DOHH2 (cell line): ENCODE results near the gene SART3.

Source experiments
- H3F3A ChIP-seq: fragments of 200-600 bp; sonication (generic), shearing (Covaris generic); 2 replicates; pipeline ENCODE4 v1.6.0; 2016; ENCODE audit warnings: antibody characterized with exemption, mild to moderate bottlenecking; ENCODE audit not compliant: control insufficient read depth, insufficient read depth
- H3K27ac ChIP-seq: fragments of 200-600 bp; sonication (generic); 2 replicates; pipeline ENCODE4 v1.5.1; 2014; ENCODE audit warnings: low read depth, mild to moderate bottlenecking, low read length, moderate library complexity
- H3K27me3 ChIP-seq: fragments of 200-600 bp; sonication (generic); 2 replicates; pipeline ENCODE4 v1.6.1; 2014; ENCODE audit warnings: mild to moderate bottlenecking, low read length, mixed read lengths; ENCODE audit not compliant: control insufficient read depth
- H3K36me3 ChIP-seq: fragments of 200-600 bp; sonication (generic); 2 replicates; pipeline ENCODE4 v1.6.1; 2014; ENCODE audit warnings: mild to moderate bottlenecking, low read length, moderate library complexity, mixed read lengths; ENCODE audit not compliant: control insufficient read depth
- H3K4me1 ChIP-seq: fragments of 200-600 bp; sonication (generic); 2 replicates; pipeline ENCODE4 v1.6.1; 2014; ENCODE audit warnings: mild to moderate bottlenecking, low read length, mixed read lengths; ENCODE audit not compliant: control insufficient read depth
- H3K4me2 ChIP-seq: fragments of 200-600 bp; sonication (generic); 2 replicates; pipeline ENCODE4 v1.6.0; 2014; ENCODE audit warnings: mild to moderate bottlenecking, low read length, moderate library complexity
- H3K4me3 ChIP-seq: fragments of 200-600 bp; sonication (generic); 2 replicates; pipeline ENCODE4 v1.5.1; 2014; ENCODE audit warnings: mild to moderate bottlenecking, low read length, mixed read lengths
- H3K79me2 ChIP-seq: fragments of 200-600 bp; sonication (generic); 2 replicates; pipeline ENCODE4 v1.6.1; 2014; ENCODE audit warnings: mild to moderate bottlenecking, low read length, mixed read lengths; ENCODE audit not compliant: control insufficient read depth
- H3K9me2 ChIP-seq: fragments of 200-600 bp; sonication (generic); replicated peaks from 2 replicates; pipeline ENCODE4 v1.6.1; 2014; ENCODE audit warnings: mild to moderate bottlenecking, low read length, mixed read lengths; ENCODE audit not compliant: control insufficient read depth
- H3K9me3 ChIP-seq: fragments of 200-600 bp; sonication (generic); 2 replicates; pipeline ENCODE4 v1.6.1; 2014; ENCODE audit warnings: antibody characterized with exemption, low read length, mixed read lengths; ENCODE audit not compliant: control insufficient read depth, insufficient read depth
- H4K20me1 ChIP-seq: fragments of 200-600 bp; sonication (generic); 2 replicates; pipeline ENCODE4 v1.6.0; 2014; ENCODE audit warnings: low read depth, mild to moderate bottlenecking, antibody characterized with exemption, low read length, moderate library complexity; ENCODE audit not compliant: control insufficient read depth, insufficient read depth
- CTCF ChIP-seq: fragments of 200-600 bp; sonication (generic); IDR thresholded peaks from one replicate; pipeline ENCODE4 v1.5.1; 2014; ENCODE audit warnings: antibody characterized with exemption, mild to moderate bottlenecking, low read depth, low read length; ENCODE audit not compliant: poor library complexity, severe bottlenecking
- EZH2phosphoT487 ChIP-seq: fragments of 200-600 bp; sonication (generic); IDR thresholded peaks from 2 replicates; pipeline ENCODE4 v1.6.1; 2017; ENCODE audit warnings: borderline replicate concordance, mild to moderate bottlenecking, antibody characterized with exemption, low read length, moderate library complexity, mixed read lengths

Gene SART3

GRCh38 chr12:108597559-108598471 is 36.8 kb upstream of the SART3 start, which contains the start of gene TMEM119:
TSS of gene TMEM119 (minus strand) at chr12:108598084. CDS start at chr12:108592383, 5,701 bp downstream.
- no peaks in the 10 kb centered on the region for H3K27me3 ChIP-seq
- no peaks in the 10 kb centered on the region for H3K9me3 ChIP-seq
- no peaks in the 10 kb centered on the region for H3K36me3 ChIP-seq
- H3F3A ChIP-seq = no peaks in the 10 kb centered on the region
- H4K20me1 ChIP-seq = no peaks in the 10 kb centered on the region
- H3K9me2 ChIP-seq = no peaks in the 10 kb centered on the region
- H3K4me2 ChIP-seq = no peak within 1 kb of the TSS
- no peak within 1 kb of the TSS for H3K27ac ChIP-seq
- H3K79me2 ChIP-seq = no peaks in the 10 kb centered on the region
- no peak for TF ChIP-seq EZH2phosphoT487
- TF ChIP-seq CTCF = no peak
- no peaks in the 10 kb centered on the region for H3K4me1 ChIP-seq
- no peak within 1 kb of the TSS for H3K4me3 ChIP-seq

- no peak overlapping the region for H3K4me3 ChIP-seq
- no peaks in the 10 kb centered on the region for H3K9me2 ChIP-seq
- TF ChIP-seq EZH2phosphoT487 (no peak), CTCF (no peak)
These were observed 36.0 kb upstream of the SART3 start for GRCh38 chr12:108596854-108597558.

GRCh38 chr12:108595711-108596647 is 35.0 kb upstream of the SART3 start:
- no peak overlapping the region for H3K4me2 ChIP-seq
- TF ChIP-seq CTCF = no peak
- TF ChIP-seq EZH2phosphoT487 = no peak
- H3K4me1 ChIP-seq = no peaks in the 10 kb centered on the region
- no peak overlapping the region for H3K27ac ChIP-seq
- H3K79me2 ChIP-seq = no peaks in the 10 kb centered on the region
- H3F3A ChIP-seq = no peaks in the 10 kb centered on the region
- no peaks in the 10 kb centered on the region for H3K9me3 ChIP-seq
- H3K27me3 ChIP-seq = no peaks in the 10 kb centered on the region
- no peaks in the 10 kb centered on the region for H3K9me2 ChIP-seq
- H3K36me3 ChIP-seq = no peaks in the 10 kb centered on the region
- H3K4me3 ChIP-seq = no peak overlapping the region
- no peaks in the 10 kb centered on the region for H4K20me1 ChIP-seq

More at GRCh38 chr12:108596854-108597558, 36.0 kb upstream of the SART3 start:
- Histone ChIP-seq H3K79me2 (no peaks in the 10 kb centered on the region), H3F3A (no peaks in the 10 kb centered on the region), H3K27me3 (no peaks in the 10 kb centered on the region), H3K4me2 (no peak overlapping the region), H3K36me3 (no peaks in the 10 kb centered on the region), H4K20me1 (no peaks in the 10 kb centered on the region), H3K9me3 (no peaks in the 10 kb centered on the region), H3K27ac (no peak overlapping the region), H3K4me1 (no peaks in the 10 kb centered on the region)
